ENCODE results near the gene TNNT1. TPM values are rescaled to one million over a fixed set of nuclear protein-coding genes. Genes with fewer than 3 reads are reported as not detected.
"Not testable (repeated sequence)": the region's sequence is repeated elsewhere in the genome, so short reads cannot be mapped to it uniquely, and the experiment has no call there.

Gene TNNT1
- total RNA-seq, 2 donors from 2014 or later = not detected

GRCh38 chr19:55158848-55159749, 10.1 kb upstream of the TNNT1 start:
- peaks cover 6% of the 10 kb centered on the region for H3K4me1 Mint-ChIP-seq
- no peaks in the 10 kb centered on the region for H3K36me3 Mint-ChIP-seq (ENCODE audit: low read depth)
- peaks cover 9% of the 10 kb centered on the region for H3K27me3 Mint-ChIP-seq
- ATAC-seq (replicated peaks) = no peak
- H3K27ac Mint-ChIP-seq = no peak overlapping the region
- no peaks in the 10 kb centered on the region for H3K9me3 Mint-ChIP-seq
- H3K4me3 Mint-ChIP-seq = no peak overlapping the region

- no peak overlapping the region for H3K4me3 Mint-ChIP-seq
- H3K9me3 Mint-ChIP-seq = peaks cover 3% of the 10 kb centered on the region
- peaks cover 4% of the 10 kb centered on the region for H3K27me3 Mint-ChIP-seq
- no peak overlapping the region for H3K27ac Mint-ChIP-seq
- no peak for ATAC-seq (replicated peaks)
- peaks cover 11% of the 10 kb centered on the region for H3K4me1 Mint-ChIP-seq
- no peaks in the 10 kb centered on the region for H3K36me3 Mint-ChIP-seq (ENCODE audit: low read depth)
These were observed 9.4 kb upstream of the TNNT1 start for GRCh38 chr19:55158423-55158822.

- no peak for ATAC-seq (replicated peaks)
- Mint-ChIP-seq H3K27me3 (peaks cover 4% of the 10 kb centered on the region), H3K4me1 (peaks cover 11% of the 10 kb centered on the region), H3K27ac (no peak within 1 kb of the TSS), H3K9me3 (peaks cover 4% of the 10 kb centered on the region), H3K4me3 (no peak within 1 kb of the TSS), H3K36me3 (ENCODE audit: low read depth) (no peaks in the 10 kb centered on the region)
These were observed 8.3 kb upstream of the TNNT1 start, which contains the start of gene TNNI3 for GRCh38 chr19:55157064-55157908. TNNI3 (minus strand) TSS chr19:55157732; CDS start chr19:55157589, 143 bp downstream.

GRCh38 chr19:55156202-55157063, 7.4 kb upstream of the TNNT1 start:
- Mint-ChIP-seq H3K27ac (no peak overlapping the region), H3K4me3 (no peak overlapping the region), H3K9me3 (peaks cover 11% of the 10 kb centered on the region), H3K36me3 (ENCODE audit: low read depth) (no peaks in the 10 kb centered on the region), H3K4me1 (peaks cover 17% of the 10 kb centered on the region), H3K27me3 (peaks cover 4% of the 10 kb centered on the region)
- ATAC-seq (replicated peaks) = no peak

- peaks cover 17% of the 10 kb centered on the region for H3K4me1 Mint-ChIP-seq
- H3K27ac Mint-ChIP-seq; H3K36me3 Mint-ChIP-seq (ENCODE audit: low read depth); ATAC-seq (replicated peaks); H3K4me3 Mint-ChIP-seq; H3K27me3 Mint-ChIP-seq: not testable (repeated sequence)
- peaks cover 13% of the 10 kb centered on the region for H3K9me3 Mint-ChIP-seq
These were observed 6.8 kb upstream of the TNNT1 start for GRCh38 chr19:55155784-55156183.

DNA sequence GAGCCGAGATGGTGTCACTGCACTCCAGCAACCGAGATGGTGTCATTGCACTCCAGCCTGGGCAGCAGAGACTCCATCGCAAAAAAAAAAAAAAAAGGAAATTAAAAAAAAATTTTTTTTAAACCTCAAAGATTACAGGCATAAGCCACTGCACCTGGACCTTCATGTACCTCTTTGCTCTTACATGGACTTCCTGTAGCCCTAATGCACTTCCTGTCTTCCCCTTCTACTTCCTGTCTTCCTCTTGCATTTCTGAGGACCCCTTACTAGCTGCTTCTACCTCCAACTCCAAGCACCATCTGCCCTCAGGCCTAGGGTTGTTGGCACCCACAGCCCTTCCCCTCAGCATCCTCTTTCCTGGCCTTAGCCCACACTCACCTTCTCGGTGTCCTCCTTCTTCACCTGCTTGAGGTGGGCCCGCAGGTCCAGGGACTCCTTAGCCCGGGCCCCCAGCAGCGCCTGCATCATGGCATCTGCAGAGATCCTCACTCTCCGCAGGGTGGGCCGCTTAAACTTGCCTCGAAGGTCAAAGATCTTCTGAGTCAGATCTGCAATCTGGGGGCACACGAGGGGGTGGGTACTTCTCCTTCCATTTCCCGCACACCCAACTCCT, 4.8 kb upstream of the TNNT1 start:
- Mint-ChIP-seq H3K27ac (no peak overlapping the region), H3K36me3 (ENCODE audit: low read depth) (no peaks in the 10 kb centered on the region), H3K4me3 (no peak overlapping the region), H3K27me3 (peaks cover 11% of the 10 kb centered on the region), H3K4me1 (peaks cover 17% of the 10 kb centered on the region), H3K9me3 (peaks cover 13% of the 10 kb centered on the region)
- no peak for ATAC-seq (replicated peaks)

GRCh38 chr19:55152017-55152416, 3.0 kb upstream of the TNNT1 start:
- H3K27ac Mint-ChIP-seq = peak overlapping the region; percentile 47

DNA sequence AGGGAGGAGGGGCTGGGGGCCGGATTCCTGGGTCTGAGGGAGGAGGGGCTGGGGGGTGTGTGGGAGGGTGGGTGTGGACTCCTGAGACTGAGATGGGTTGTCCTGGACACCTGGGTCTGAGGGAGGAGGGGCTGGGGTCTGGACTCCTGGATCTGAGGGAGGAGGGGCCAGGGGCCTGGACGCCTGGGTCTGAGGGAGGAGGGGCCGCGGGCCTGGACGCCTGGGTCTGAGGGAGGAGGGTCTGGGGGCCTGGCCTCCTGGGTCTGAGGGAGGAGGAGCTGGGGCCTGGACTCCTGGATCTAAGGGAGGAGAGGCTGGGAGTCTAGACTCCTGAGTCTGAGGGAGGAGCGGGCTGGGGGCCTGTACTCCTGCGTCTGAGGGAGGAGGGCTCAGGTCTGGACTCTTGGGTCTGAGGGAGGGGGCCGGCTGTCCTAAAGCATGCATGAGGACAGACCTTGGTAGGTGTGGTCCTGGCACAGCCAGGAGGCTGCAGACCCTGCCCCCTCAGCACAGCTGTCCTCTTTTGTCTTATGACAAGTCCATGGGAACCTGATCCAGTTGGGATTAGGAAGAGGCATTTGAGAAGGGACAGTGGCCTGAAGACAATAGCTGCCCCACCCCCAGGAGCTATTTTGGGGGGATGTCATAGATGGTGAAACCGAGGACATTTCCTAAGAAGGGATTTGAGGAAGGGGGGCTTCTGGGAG, 1.3 kb downstream of the TNNT1 start:
- Mint-ChIP-seq H3K27ac (no peak overlapping the region), H3K4me1 (peaks cover 6% of the 10 kb centered on the region)
- no peak for ATAC-seq (replicated peaks)

More at GRCh38 chr19:55152017-55152416, 3.0 kb upstream of the TNNT1 start:
- Mint-ChIP-seq H3K36me3 (ENCODE audit: low read depth) (no peaks in the 10 kb centered on the region), H3K4me3 (no peak overlapping the region), H3K27me3 (peaks cover 19% of the 10 kb centered on the region), H3K4me1 (peaks cover 17% of the 10 kb centered on the region), H3K9me3 (peaks cover 13% of the 10 kb centered on the region)
- no peak for ATAC-seq (replicated peaks)

DNA sequence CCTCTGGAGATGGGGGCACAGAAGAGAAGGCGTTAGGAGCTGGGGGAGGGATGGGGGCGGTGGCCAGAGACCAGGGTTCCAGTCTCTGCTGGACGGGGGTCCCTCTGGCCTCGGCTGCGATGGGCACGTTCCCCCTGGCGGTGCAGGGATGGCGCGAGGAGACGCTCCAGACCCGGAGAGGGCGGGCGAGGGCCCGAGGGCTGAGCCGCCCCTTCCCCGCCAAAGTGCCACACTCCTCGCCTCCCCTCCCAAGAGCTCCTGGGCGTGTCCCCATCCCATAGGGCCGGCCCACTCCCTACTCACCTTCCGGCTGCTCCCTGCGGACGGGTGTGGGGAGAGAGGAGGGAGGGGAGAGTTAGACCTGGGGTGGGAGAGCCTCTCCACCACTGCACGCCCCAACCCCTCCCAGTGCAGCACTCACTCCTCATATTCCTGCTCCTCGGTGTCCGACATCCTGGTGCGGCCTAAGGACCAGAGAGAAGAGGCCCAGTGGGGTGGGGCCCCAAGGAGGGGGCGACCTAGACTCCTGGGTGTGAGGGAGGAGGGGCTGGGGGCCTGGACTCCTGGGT, 2.2 kb downstream of the TNNT1 start:
- no peak overlapping the region for H3K4me3 Mint-ChIP-seq
- H3K27me3 Mint-ChIP-seq = peaks cover 39% of the 10 kb centered on the region
- H3K9me3 Mint-ChIP-seq = peaks cover 4% of the 10 kb centered on the region
- no peaks in the 10 kb centered on the region for H3K36me3 Mint-ChIP-seq (ENCODE audit: low read depth)
- no peak overlapping the region for H3K27ac Mint-ChIP-seq
- peak; percentile 14 for ATAC-seq (replicated peaks)
- peaks cover under 1% of the 10 kb centered on the region for H3K4me1 Mint-ChIP-seq

More for the DNA sequence above, 1.3 kb downstream of the TNNT1 start:
- peaks cover 10% of the 10 kb centered on the region for H3K9me3 Mint-ChIP-seq
- H3K27me3 Mint-ChIP-seq = peaks cover 39% of the 10 kb centered on the region
- H3K36me3 Mint-ChIP-seq (ENCODE audit: low read depth) = no peaks in the 10 kb centered on the region
- no peak overlapping the region for H3K4me3 Mint-ChIP-seq

DNA sequence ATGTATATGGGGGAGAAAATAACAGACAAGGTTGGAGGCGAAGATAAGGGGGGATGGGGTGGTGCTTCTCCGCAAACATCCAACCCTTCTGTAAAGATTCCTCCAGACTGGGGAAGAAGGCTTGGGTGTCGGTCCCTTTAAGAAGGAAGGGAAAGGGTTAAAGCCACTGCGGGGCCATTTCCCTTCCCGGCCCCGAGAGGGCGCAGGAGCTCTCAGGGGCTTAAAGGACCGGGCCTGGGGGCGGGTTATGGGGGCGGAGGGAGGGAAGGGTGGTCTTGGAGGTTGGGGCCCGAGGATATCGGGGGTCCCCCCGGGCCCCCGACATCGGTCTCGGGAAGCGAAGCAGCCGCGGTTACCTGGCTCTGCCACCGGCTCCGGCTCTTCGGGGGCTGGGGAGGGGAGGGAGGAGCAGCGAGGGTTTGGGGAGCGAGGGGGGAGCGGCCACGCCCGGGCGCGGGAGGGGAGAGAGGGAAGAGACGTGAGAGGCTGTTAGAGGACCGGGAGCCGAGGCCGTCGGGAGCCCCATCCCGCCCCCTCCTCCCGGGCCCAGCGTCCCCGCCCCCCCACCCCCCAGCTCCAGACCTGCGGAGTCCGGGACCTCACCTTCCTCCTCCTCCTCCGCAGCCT, 2.8 kb downstream of the TNNT1 start:
- Mint-ChIP-seq H3K27ac (no peak overlapping the region), H3K27me3 (peaks cover 40% of the 10 kb centered on the region), H3K4me3 (no peak overlapping the region), H3K4me1 (no peaks in the 10 kb centered on the region), H3K36me3 (ENCODE audit: low read depth) (no peaks in the 10 kb centered on the region), H3K9me3 (no peaks in the 10 kb centered on the region)
- ATAC-seq (replicated peaks) = no peak

DNA sequence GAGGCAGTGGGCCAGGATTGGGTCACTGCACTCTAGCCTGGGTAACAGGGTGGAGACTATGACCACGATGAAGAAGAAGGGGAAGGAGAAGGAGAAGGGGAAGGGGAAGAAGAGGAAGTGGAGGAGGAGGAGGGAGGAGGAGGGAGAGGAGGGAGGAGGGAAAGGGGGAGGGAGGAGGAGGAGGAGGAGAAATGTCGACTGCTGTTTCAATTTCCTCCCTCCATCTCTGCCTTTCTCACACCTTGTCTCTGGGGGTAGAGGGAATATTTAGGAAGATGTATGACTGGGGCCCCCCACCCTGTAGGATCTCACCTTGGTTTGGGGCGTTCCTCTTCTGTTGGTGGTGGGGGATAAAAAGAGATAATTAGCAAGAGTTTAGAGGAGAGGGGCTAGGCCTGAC, 3.8 kb downstream of the TNNT1 start:
- H3K27ac Mint-ChIP-seq = no peak overlapping the region
- H3K4me3 Mint-ChIP-seq = no peak overlapping the region
- peaks cover 45% of the 10 kb centered on the region for H3K27me3 Mint-ChIP-seq
- ATAC-seq (replicated peaks) = no peak
- H3K36me3 Mint-ChIP-seq (ENCODE audit: low read depth) = no peaks in the 10 kb centered on the region
- H3K4me1 Mint-ChIP-seq = no peaks in the 10 kb centered on the region
- H3K9me3 Mint-ChIP-seq = no peaks in the 10 kb centered on the region

GRCh38 chr19:55141696-55142095, 7.3 kb downstream of the TNNT1 start:
- Mint-ChIP-seq H3K4me3 (no peak overlapping the region), H3K36me3 (ENCODE audit: low read depth) (no peaks in the 10 kb centered on the region), H3K27me3 (peaks cover 29% of the 10 kb centered on the region), H3K9me3 (no peaks in the 10 kb centered on the region), H3K4me1 (no peaks in the 10 kb centered on the region), H3K27ac (no peak overlapping the region)
- ATAC-seq (replicated peaks) = no peak
